NCI-H1436 treated with DMSO at 0.1 percent for 48 hours (cell line): Measurements from ENCODE around the gene CFAP300.

ENCODE experiments used
- DNase-seq: peaks from one replicate; lab custom pipeline; 2025; lab: John Stamatoyannopoulos, UW

Gene CFAP300

GRCh38 chr11:102047305-102047924 is at the start of gene CFAP300:
Gene CFAP300, plus strand, starts transcription at chr11:102047437. Its CDS starts 34 bp downstream, at chr11:102047471.
- peak; percentile 54 for DNase-seq

GRCh38 chr11:102001657-102002338 is 45.4 kb upstream of the CFAP300 start:
- DNase-seq: no peak

- no peak for DNase-seq
These were observed 43.0 kb upstream of the CFAP300 start for GRCh38 chr11:102004220-102004619.

- DNase-seq: no peak
These were observed 41.9 kb upstream of the CFAP300 start for GRCh38 chr11:102005306-102005705.

GRCh38 chr11:102006835-102007566 is 40.2 kb upstream of the CFAP300 start:
- no peak for DNase-seq

GRCh38 chr11:102007567-102008437 is 39.4 kb upstream of the CFAP300 start:
- DNase-seq: peak; percentile 46

- DNase-seq: no peak
These were observed 36.3 kb upstream of the CFAP300 start for GRCh38 chr11:102010776-102011494.

- no peak for DNase-seq
These were observed 34.3 kb upstream of the CFAP300 start for GRCh38 chr11:102012946-102013345.

GRCh38 chr11:102014756-102015155 is 32.5 kb upstream of the CFAP300 start:
- DNase-seq: no peak

GRCh38 chr11:102017026-102017425 is 30.2 kb upstream of the CFAP300 start:
- DNase-seq: no peak

- no peak for DNase-seq
These were observed 21.0 kb upstream of the CFAP300 start for GRCh38 chr11:102026217-102026616.

GRCh38 chr11:102026959-102027358 is 20.3 kb upstream of the CFAP300 start:
- no peak for DNase-seq

GRCh38 chr11:102036757-102037156 is 10.5 kb upstream of the CFAP300 start:
- DNase-seq: no peak

GRCh38 chr11:102046841-102047240 is 396 bp upstream of the CFAP300 start:
- no peak for DNase-seq

GRCh38 chr11:102050927-102051575 is 3.8 kb downstream of the CFAP300 start:
- no peak for DNase-seq

- no peak for DNase-seq
These were observed 14.0 kb downstream of the CFAP300 start for GRCh38 chr11:102061276-102061675.

- no peak for DNase-seq
These were observed 14.9 kb downstream of the CFAP300 start for GRCh38 chr11:102062106-102062505.

GRCh38 chr11:102064316-102064715 is 17.1 kb downstream of the CFAP300 start:
- no peak for DNase-seq

GRCh38 chr11:102070766-102071165 is 23.5 kb downstream of the CFAP300 start:
- no peak for DNase-seq

GRCh38 chr11:102071497-102072472 is 24.5 kb downstream of the CFAP300 start:
- no peak for DNase-seq
